D721Med (cell line): Measurements from ENCODE around the gene CHRM5.
"Not testable (repeated sequence)": the region's sequence is repeated elsewhere in the genome, so short reads cannot be mapped to it uniquely, and the experiment has no call there.

Experiments used
- DNase-seq: peaks from one replicate; pipeline ENCODE4 v3.0.0; 2011; ENCODE audit warnings: low spot score; ENCODE audit not compliant: insufficient read length
- FAIRE-seq: peaks from 2 replicates; lab custom pipeline; 2011; peaks lifted over from hg19 to GRCh38; lab: Jason Lieb, UNC
- CTCF ChIP-seq: IDR thresholded peaks from 2 replicates; pipeline ENCODE4 v1.5.1; 2012; ENCODE audit warnings: mild to moderate bottlenecking, control low read depth; ENCODE audit not compliant: insufficient read depth; ENCODE audit errors: missing control alignments

CHRM5 gene

GRCh38 chr15:34039790-34040113 lies 71.5 kb downstream of the CHRM5 start:
- FAIRE-seq: no peak
- TF ChIP-seq CTCF: no peak
- DNase-seq: no peak

- TF ChIP-seq CTCF: no peak
- no peak for FAIRE-seq
- DNase-seq: no peak
Observed at GRCh38 chr15:34043391-34043790, 75.1 kb downstream of the CHRM5 start.

- DNase-seq: no peak
- no peak for FAIRE-seq
- TF ChIP-seq CTCF: no peak
Observed at GRCh38 chr15:34043813-34044212, 75.5 kb downstream of the CHRM5 start.

GRCh38 chr15:34046471-34047145 lies 78.3 kb downstream of the CHRM5 start:
- DNase-seq: no peak
- TF ChIP-seq CTCF: no peak
- FAIRE-seq: no peak

GRCh38 chr15:34047893-34048775 lies 79.8 kb downstream of the CHRM5 start:
- FAIRE-seq: no peak
- TF ChIP-seq CTCF: no peak

GRCh38 chr15:34049112-34049511 lies 80.8 kb downstream of the CHRM5 start:
- no peak for TF ChIP-seq CTCF
- no peak for DNase-seq
- FAIRE-seq: no peak

More at GRCh38 chr15:34047893-34048775, 79.8 kb downstream of the CHRM5 start:
- no peak for DNase-seq

- not testable (repeated sequence) for DNase-seq, FAIRE-seq
Observed at GRCh38 chr15:34050385-34050784, 82.1 kb downstream of the CHRM5 start.
